Psoas muscle (tissue), 8 donors: Measurements from ENCODE around the gene TFAP2A. TPM values are rescaled to one million over a fixed set of nuclear protein-coding genes. Genes with fewer than 3 reads are reported as not detected.

Source experiments
- ATAC-seq, 4 donors: fragments of 200-7000 bp; cut with Tn5 transposase; one replicate each; pipeline ENCODE4 v1.9.1; 2020; ENCODE audit warnings: moderate library complexity in 3 of 4, mild to moderate bottlenecking in 2 of 4
- DNase-seq, 2 donors: peaks; one replicate each; pipeline ENCODE4 v3.0.0-alpha.2; 2020
- H3K27ac ChIP-seq: fragments of 200-600 bp; one replicate; pipeline ENCODE4 v1.8.0; 2022
- H3K27me3 ChIP-seq, 3 donors: fragments of 200-600 bp in 1 of 3; one replicate each; pipeline versions ENCODE4 v1.6.1 to v1.8.0; 2013 to 2022; ENCODE audit warnings: low read length in 2 of 3, mild to moderate bottlenecking in 2 of 3, moderate library complexity in 1 of 3; ENCODE audit not compliant: insufficient read depth in 3 of 3
- H3K36me3 ChIP-seq, 2 donors: fragments of 200-600 bp in 1 of 2; one replicate each; pipeline versions ENCODE4 v1.6.1 to v1.8.0; 2013 to 2022; ENCODE audit warnings: low read depth in 1 of 2, mild to moderate bottlenecking in 1 of 2, moderate library complexity in 1 of 2; ENCODE audit not compliant: insufficient read depth in 1 of 2
- H3K4me1 ChIP-seq: fragments of 200-600 bp; one replicate; pipeline ENCODE4 v1.8.0; 2022
- H3K4me3 ChIP-seq: fragments of 200-600 bp; one replicate; pipeline ENCODE4 v1.8.0; 2022; ENCODE audit warnings: mild to moderate bottlenecking
- H3K9me3 ChIP-seq: fragments of 200-600 bp; one replicate; pipeline ENCODE4 v1.8.0; 2022
- CTCF ChIP-seq: fragments of 200-600 bp; IDR thresholded peaks from one replicate; pipeline ENCODE4 v1.8.0; 2022; ENCODE audit warnings: antibody characterized with exemption
- WGBS, 3 donors: extraction: QIAGEN DNeasy Blood & Tissue Kit; methylation state at CpG; one replicate each; pipeline versions ENCODE4 v1.1.6 to v1.1.7; 2013; 5-methylcytosine and 5-hydroxymethylcytosine counted together
- intact Hi-C, 2 donors: fragments of 100-400 bp; cut with DNase I; formaldehyde crosslinking; loops; one replicate each; pipeline versions ENCODE4 v1.11.0 to v1.14.2; 2022
- polyA plus RNA-seq, 3 donors: library from polyadenylated mRNA; stranded (reverse); fragments of 200-250 nt; gene quantifications; one replicate each; pipeline ENCODE4 v1.2.3, GENCODE V29; 2013
- total RNA-seq, 4 donors: library from RNA; stranded (reverse); fragmentation: NEBNext Ultra II Directional in 2 of 4; extraction: Animal tissue kit (Norgen Biotek cat#: 25700) in 2 of 4; gene quantifications; one replicate each; pipeline versions ENCODE4 v1.2.1 to v1.2.4, GENCODE V29; 2021 to 2023
- donor health status: healthy with polysubstance abuse.
- donor health status: DM: no; HTN: no; CAD: no; lungs with moderate emphysema.
- donor health status: Bipolar disorder and iron deficiency.
- donor health status: healthy.
- donor health status: DM: yes; HTN: yes; CAD: no.
- donor health status: DM: no; HTN: no; CAD: no.
- donor health status: DM: no; HTN: no; CAD: no.
- donor health status: DM: yes; HTN: yes; CAD: no.

TFAP2A gene
- total and polyA plus RNA-seq, 7 donors = under 0.01 to 0.15 TPM; not detected in 5

DNA sequence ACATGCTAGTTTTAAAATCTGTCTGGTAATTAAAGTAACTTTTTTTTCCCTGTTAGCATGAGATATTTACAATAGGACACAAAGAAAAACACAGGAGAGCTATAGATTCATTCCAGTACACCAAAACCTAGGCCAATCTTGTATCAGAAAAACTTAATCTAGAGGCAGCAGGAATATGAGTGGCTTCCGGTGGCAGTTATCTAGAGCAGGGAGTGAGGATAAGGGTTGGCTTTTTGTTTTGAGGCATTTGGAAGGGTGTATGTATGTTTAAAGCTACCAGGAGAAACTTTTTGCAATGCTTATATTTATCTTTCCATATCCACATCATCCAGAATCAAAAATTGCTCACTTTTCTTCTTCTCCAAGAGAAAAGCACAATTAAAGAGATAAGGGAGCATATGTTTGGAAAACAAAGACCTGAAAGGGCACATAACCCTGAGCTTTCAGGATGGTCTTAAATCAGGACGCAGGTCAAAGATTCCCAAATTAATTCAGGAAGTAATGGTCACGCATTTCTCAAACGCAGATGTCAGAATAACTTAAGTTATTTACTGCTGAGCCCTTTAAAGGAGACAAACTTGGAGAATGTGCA is 13.1 kb downstream of the TFAP2A start:
- intact Hi-C loops = no loop called here
- no peak for DNase-seq
- H3K4me1 ChIP-seq = peaks cover 10% of the 10 kb centered on the region
- no peak overlapping the region for H3K27ac ChIP-seq
- H3K36me3 ChIP-seq = no peaks in the 10 kb centered on the region
- peaks cover 20 to 69% (median 22%) of the 10 kb centered on the region in 3 donors for H3K27me3 ChIP-seq
- H3K9me3 ChIP-seq = no peaks in the 10 kb centered on the region
- TF ChIP-seq CTCF = no peak
- H3K4me3 ChIP-seq = no peak overlapping the region
- ATAC-seq = no peak
- 37 to 49% (median 40%) methylated on average over 4 of the region's 4 CpGs for WGBS, 3 donors

GRCh38 chr6:10401004-10401536 is 13.8 kb downstream of the TFAP2A start:
- WGBS, 3 donors = 22 to 38% (median 24%) methylated on average over 9 of the region's 9 CpGs
- intact Hi-C loops = no loop called here
- no peaks in the 10 kb centered on the region for H3K36me3 ChIP-seq
- TF ChIP-seq CTCF = no peak
- DNase-seq (no peak), ATAC-seq (no peak)
- no peak overlapping the region for H3K27ac ChIP-seq
- no peaks in the 10 kb centered on the region for H3K9me3 ChIP-seq
- peaks cover 20 to 67% (median 26%) of the 10 kb centered on the region in 3 donors for H3K27me3 ChIP-seq
- H3K4me3 ChIP-seq = no peak overlapping the region
- peaks cover 10% of the 10 kb centered on the region for H3K4me1 ChIP-seq

DNA sequence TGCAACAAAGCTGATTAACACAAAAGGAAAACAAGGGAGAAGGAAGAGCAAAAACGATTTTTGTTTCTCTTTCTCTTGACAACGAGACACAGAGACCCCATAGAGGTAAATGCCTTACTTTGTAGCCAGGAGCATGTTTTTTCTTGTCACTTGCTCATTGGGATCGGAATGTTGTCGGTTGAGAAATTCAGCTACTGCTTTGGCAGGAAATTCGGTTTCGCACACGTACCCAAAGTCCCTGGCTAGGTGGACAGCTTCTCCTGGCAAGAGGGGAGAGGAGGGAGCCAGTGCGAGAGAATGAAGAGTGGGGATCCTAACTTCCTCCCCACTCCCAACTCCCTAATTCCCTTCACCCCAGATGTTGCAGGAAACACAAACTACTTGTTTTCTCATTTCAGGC is 14.5 kb downstream of the TFAP2A start:
- H3K27ac ChIP-seq = no peak overlapping the region
- H3K36me3 ChIP-seq = no peaks in the 10 kb centered on the region
- 55 to 60% (median 59%) methylated on average over 8 of the region's 8 CpGs for WGBS, 3 donors
- no peak for DNase-seq
- ATAC-seq = no peak
- H3K4me1 ChIP-seq = peaks cover 10% of the 10 kb centered on the region
- H3K4me3 ChIP-seq = no peak overlapping the region
- TF ChIP-seq CTCF = no peak
- intact Hi-C loops = no loop called here
- H3K9me3 ChIP-seq = no peaks in the 10 kb centered on the region
- peaks cover 20 to 74% (median 33%) of the 10 kb centered on the region in 3 donors for H3K27me3 ChIP-seq

GRCh38 chr6:10399451-10399850 is 15.4 kb downstream of the TFAP2A start:
- Histone ChIP-seq H3K27me3 (peaks cover 19 to 83% (median 35%) of the 10 kb centered on the region in 3 donors), H3K27ac (no peak overlapping the region), H3K4me3 (no peak overlapping the region), H3K36me3 (no peaks in the 10 kb centered on the region), H3K4me1 (peaks cover 7% of the 10 kb centered on the region), H3K9me3 (no peaks in the 10 kb centered on the region)
- DNase-seq (no peak), ATAC-seq (no peak)
- no peak for TF ChIP-seq CTCF
- 90 to 96% (median 90%) methylated on average over 2 of the region's 2 CpGs for WGBS, 3 donors
- intact Hi-C loops = no loop called here
